Left renal cortex interstitium (tissue), 4 donors: ENCODE measurements around the gene PDE4B. TPM values are rescaled to one million over a fixed set of nuclear protein-coding genes. Genes with fewer than 3 reads are reported as not detected.

Source experiments
- DNase-seq, 4 donors: peaks; one replicate each; pipeline ENCODE4 v3.0.0-alpha.2; 2013; ENCODE audit warnings: low read depth in 4 of 4, low spot score in 2 of 4, missing footprints in 1 of 4
- polyA plus RNA-seq, 4 donors: library from polyadenylated mRNA; unstranded; fragments of 120-200 nt; gene quantifications; one replicate each; pipeline ENCODE4 v1.2.1, GENCODE V29; 2013; ENCODE audit not compliant: insufficient read length in 4 of 4

Gene PDE4B
- polyA plus RNA-seq, 4 donors, result 5.6 to 11.1 (median 8.7) TPM

- DNase-seq, result no peak
Measured at GRCh38 chr1:66220477-66220876, 427.8 kb downstream of the PDE4B start.

- DNase-seq, result no peak
Measured at GRCh38 chr1:66223681-66224080, 431.0 kb downstream of the PDE4B start.

DNA sequence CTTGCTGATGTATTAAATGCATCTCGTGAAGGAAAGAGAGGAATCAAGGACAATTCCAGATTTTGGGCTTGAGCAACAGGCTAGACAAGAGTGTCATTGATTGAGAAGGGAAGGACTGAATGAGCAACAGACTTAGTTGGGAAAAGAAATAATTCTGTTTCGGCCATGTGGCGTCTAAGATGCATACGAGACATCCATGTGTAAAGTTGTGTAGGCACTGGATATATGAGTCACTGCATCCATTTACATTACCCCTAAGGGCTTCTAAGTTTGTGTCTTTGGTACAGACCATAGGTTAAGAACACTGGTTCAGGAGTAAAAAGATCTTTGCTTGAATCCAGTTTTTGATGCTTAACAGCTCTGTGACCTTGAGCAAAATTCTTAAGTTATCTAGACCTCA, 434.3 kb downstream of the PDE4B start:
- DNase-seq, result no peak

DNA sequence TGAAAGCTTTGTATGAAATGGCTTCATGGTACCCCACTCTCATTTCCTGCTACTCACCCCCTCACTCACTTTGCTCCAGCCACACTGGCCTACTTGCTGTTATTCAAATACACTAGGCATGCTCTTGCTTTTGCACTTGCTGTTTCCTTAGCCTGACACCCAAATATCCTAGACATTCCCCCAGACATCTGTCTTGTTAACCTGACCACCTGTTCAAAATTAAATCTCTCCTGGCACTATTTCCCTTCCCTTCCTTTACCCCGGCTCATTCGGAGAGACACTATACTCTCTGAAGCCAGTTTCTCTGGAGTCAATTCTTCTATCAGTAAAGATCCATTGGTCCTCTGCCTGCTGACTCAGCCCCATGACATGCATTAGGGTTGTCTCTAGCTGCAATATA, 435.3 kb downstream of the PDE4B start:
- no peak for DNase-seq

DNA sequence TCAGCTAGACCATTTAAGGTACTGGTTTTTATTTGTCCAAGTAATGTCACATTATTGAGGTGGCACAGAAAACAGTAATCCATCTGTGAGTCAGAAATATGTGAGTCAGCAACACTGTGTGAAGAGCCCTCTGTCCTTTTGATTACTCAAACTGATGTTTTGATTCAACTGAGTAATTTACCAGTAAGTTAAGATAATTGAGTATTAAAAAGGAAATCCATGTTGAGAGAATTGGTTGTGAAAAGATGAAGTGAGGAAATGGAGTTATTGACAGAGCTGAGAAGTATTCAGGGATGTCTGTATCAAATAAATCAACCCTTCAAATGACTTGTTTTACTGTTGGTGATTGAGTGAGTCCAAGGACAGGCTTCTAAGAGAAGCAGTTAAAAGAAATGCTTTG, 438.5 kb downstream of the PDE4B start:
- DNase-seq, result no peak

DNA sequence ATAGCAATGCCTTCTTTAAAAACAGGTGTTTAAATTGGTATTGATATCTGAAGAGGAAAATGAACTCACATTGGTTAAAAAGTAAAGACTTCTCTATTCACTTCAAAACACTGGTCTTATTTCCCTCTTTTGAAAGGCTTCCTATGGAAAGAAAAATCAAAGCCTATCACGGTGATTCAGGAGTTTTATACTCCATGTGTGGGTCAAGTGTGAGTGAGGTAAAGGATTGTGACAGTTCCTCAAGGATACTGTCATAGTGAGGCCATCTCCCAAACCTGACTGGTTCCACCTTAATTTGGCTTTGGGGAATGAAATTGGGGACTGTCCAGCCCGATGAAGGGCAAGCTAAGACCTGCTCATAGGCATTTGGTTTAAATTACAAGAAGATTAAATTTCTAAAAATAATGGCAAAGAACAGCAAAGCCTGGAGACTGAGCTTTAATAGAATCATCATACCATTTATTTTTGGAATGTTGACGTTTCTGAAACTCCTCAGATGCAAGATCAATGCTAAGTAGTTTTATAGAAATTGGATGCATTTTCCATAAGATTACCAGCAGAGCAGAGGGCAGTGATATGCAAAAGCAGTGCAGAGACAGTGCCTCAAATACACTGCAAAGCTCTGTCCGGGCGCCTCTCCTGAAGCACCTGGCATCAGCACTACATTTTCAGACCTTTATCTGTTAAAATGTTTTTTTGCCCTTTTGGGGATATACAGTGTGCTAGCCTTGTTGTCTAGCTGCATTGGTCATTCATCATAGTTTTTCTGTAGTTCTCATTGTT, 439.2 kb downstream of the PDE4B start:
- DNase-seq, result no peak

GRCh38 chr1:66237042-66237441, 444.3 kb downstream of the PDE4B start:
- no peak for DNase-seq

DNA sequence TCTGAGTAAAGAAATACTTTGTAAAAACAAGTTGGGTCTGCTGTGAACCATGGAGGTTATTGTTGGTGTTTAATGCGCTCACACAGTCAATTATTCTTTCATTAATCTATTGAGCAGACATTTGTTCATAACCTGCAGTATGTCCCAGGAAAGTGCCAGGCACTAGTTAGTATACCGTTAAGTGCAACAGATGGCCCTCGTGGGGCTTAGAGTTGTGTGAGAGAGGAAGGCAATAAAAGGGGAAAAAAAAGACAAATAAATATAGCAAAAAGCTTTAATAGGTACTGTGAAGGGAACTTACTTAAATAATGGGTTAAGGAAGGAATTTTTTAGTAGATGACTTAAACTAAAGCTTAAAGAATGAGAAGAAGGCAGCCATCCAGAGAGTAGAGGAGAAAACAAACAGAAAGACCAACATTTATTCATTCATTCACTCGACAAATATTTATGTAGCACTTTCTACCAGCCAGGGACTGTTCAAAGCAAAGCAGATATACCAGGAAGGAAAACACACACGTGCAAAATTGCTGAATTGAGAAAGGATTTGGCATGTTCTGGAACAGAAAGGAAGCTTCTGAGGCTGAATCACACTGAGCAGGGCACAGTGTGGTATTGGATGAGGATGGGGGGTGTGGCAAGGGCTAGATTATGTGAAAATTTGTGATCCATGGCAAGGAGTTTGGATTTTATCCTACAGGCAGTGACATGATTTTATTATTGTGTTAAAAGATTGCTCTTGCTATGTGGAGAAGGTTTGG, 445.2 kb downstream of the PDE4B start:
- DNase-seq, result no peak

GRCh38 chr1:66239834-66240233, 447.1 kb downstream of the PDE4B start:
- DNase-seq, result no peak

- DNase-seq, result no peak
Measured at GRCh38 chr1:66240491-66241484, 448.1 kb downstream of the PDE4B start.

GRCh38 chr1:66242646-66243547, 450.2 kb downstream of the PDE4B start:
- DNase-seq, result peak; percentile 47 to 84 (median 57)

DNA sequence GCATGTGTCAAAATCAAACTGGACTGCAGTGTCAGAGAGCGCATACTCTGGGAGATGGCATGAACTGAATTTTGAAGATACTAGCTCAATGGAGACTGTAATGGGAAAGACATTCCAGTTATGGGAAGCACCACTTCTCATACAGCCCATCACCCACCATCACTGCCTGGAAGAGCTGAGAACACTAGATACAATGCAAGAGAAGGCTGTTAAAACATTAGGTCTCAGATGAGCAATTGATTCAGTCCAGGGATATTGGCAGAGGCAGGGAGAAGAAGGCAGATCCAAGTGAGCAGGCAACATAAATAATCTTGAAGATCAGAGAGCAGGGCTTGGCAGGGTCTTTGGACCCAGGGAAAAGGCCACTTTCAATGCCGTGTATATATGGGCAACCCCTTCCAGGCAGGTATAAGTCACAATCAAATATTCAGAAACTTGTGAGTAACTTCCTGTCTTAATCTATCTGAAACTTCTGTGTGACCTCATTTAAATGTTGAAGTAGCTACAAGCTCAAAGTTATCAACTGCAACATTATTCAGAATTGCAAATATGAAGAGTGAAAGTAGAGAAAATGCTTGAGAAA, 450.9 kb downstream of the PDE4B start:
- no peak for DNase-seq

- no peak for DNase-seq
Measured at GRCh38 chr1:66244429-66244828, 451.7 kb downstream of the PDE4B start.

GRCh38 chr1:66245691-66246090, 453.0 kb downstream of the PDE4B start:
- no peak for DNase-seq

DNA sequence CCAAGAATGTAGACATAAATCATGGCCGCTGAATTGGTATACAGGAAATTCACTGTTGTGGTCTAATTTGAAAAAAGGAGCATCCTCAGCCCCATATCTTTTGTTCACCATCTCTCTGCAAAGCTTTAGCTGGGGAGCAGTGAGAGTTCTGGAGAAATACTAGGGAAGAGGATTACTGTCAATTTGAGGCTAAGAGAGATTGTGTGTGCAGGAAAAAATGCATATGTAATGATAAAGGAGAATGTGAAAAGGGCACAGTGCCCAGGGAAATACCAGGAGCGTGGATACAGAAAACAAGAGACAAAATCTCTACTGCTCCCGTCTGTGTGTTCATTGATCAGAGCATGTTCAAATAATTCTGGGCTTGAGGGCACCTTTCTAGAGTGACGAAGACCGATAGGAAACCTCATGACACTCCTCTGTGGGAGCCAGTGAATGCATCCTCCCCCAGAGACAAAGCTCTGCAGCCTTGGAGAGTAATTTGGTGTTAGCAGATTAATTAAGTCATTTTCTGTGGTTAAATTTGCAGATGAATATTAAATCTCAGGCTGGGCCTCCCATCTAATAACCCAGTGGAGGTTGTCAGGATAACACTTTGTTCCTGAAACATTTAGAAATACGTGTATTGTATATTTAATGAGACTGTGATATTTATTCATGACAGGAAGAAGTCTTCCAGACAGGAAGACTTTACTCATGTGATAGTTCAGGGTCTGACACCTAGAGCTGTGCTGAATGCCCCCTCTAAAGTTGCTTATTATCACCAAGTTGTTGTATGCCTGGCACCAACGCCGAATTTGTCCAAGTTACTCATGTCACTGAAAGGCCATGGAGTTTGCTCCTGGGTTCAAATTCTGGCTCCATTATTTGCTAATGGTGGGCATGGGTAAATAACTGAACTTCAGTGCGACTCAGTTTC, 453.9 kb downstream of the PDE4B start:
- no peak for DNase-seq

- no peak for DNase-seq
Measured at GRCh38 chr1:66247415-66248208, 454.9 kb downstream of the PDE4B start.

- no peak for DNase-seq
Measured at GRCh38 chr1:66248257-66248656, 455.6 kb downstream of the PDE4B start.

- no peak for DNase-seq
Measured at GRCh38 chr1:66248746-66249145, 456.1 kb downstream of the PDE4B start.
